Left renal cortex interstitium (tissue), 4 donors: ENCODE results near the gene COLGALT1. TPM values are rescaled to one million over a fixed set of nuclear protein-coding genes. Genes with fewer than 3 reads are reported as not detected.
"Not testable (repeated sequence)": the region's sequence is repeated elsewhere in the genome, so short reads cannot be mapped to it uniquely, and the experiment has no call there.

Experiments used
- DNase-seq, 4 donors: peaks; one replicate each; pipeline ENCODE4 v3.0.0-alpha.2; 2013; ENCODE audit warnings: low read depth in 4 of 4, low spot score in 2 of 4, missing footprints in 1 of 4
- polyA plus RNA-seq, 4 donors: library from polyadenylated mRNA; unstranded; fragments of 120-200 nt; gene quantifications; one replicate each; pipeline ENCODE4 v1.2.1, GENCODE V29; 2013; ENCODE audit not compliant: insufficient read length in 4 of 4

Gene COLGALT1
- polyA plus RNA-seq, 4 donors = 44.7 to 64.4 (median 52.7) TPM

- DNase-seq = no peak
Observed at GRCh38 chr19:17532116-17532515, 23.3 kb upstream of the COLGALT1 start.

- DNase-seq = no peak
Observed at GRCh38 chr19:17532557-17532956, 22.9 kb upstream of the COLGALT1 start.

- DNase-seq = no peak
Observed at GRCh38 chr19:17534767-17535166, 20.7 kb upstream of the COLGALT1 start.

- no peak for DNase-seq
Observed at GRCh38 chr19:17536955-17537354, 18.5 kb upstream of the COLGALT1 start.

- no peak for DNase-seq
Observed at GRCh38 chr19:17538684-17539237, 16.7 kb upstream of the COLGALT1 start.

GRCh38 chr19:17539238-17540117 is 16.0 kb upstream of the COLGALT1 start:
- peak; percentile 29 to 70 (median 60) for DNase-seq

GRCh38 chr19:17540174-17540573 is 15.3 kb upstream of the COLGALT1 start:
- DNase-seq = no peak

- no peak for DNase-seq
Observed at GRCh38 chr19:17541184-17541759, 14.2 kb upstream of the COLGALT1 start.

- no peak for DNase-seq
Observed at GRCh38 chr19:17542042-17542441, 13.4 kb upstream of the COLGALT1 start.

GRCh38 chr19:17542793-17543582 is 12.5 kb upstream of the COLGALT1 start:
- no peak for DNase-seq

- no peak for DNase-seq
Observed at GRCh38 chr19:17543986-17544385, 11.5 kb upstream of the COLGALT1 start.

GRCh38 chr19:17544418-17544817 is 11.0 kb upstream of the COLGALT1 start:
- DNase-seq = no peak

GRCh38 chr19:17548145-17548544 is 7.3 kb upstream of the COLGALT1 start:
- no peak for DNase-seq

GRCh38 chr19:17549085-17549740 is 6.2 kb upstream of the COLGALT1 start:
- DNase-seq = no peak

GRCh38 chr19:17550076-17550667 is 5.3 kb upstream of the COLGALT1 start:
- DNase-seq = no peak

- DNase-seq = not testable (repeated sequence)
Observed at GRCh38 chr19:17552735-17553134, 2.7 kb upstream of the COLGALT1 start.

- DNase-seq = no peak
Observed at GRCh38 chr19:17553256-17553655, 2.2 kb upstream of the COLGALT1 start.

GRCh38 chr19:17554968-17555479 is 425 bp upstream of the COLGALT1 start:
- DNase-seq = no peak

GRCh38 chr19:17555929-17556813 is 722 bp downstream of the COLGALT1 start:
- DNase-seq = no peak
